ENCODE measurements around the gene NCOR1. TPM values are rescaled to one million over a fixed set of nuclear protein-coding genes. Genes with fewer than 3 reads are reported as not detected.

NCOR1 gene
- total RNA-seq, 1 experiment from 2014 or later, result 127 TPM

GRCh38 chr17:16215965-16216316 is 607 bp upstream of the NCOR1 start:
- peaks cover 98% of the 10 kb centered on the region for H3K79me2 ChIP-seq (ENCODE audit: low read length)
- H3K9ac ChIP-seq (ENCODE audit: low read length), result peak overlapping the region; percentile 97
- peak overlapping the region; percentile 86 for H3K27ac ChIP-seq (ENCODE audit: low read length)
- H3F3A ChIP-seq (ENCODE audit: low read length, unreplicated experiment), result peaks cover 4% of the 10 kb centered on the region
- no peak for ATAC-seq
- TF ChIP-seq CTCF (conservative IDR thresholded peaks at IDR 0.05; ENCODE audit: low read depth, low read length) (no peak), EZH2phosphoT487 (IDR thresholded peaks at IDR 0.05; ENCODE audit: borderline replicate concordance, low read length) (no peak), EZH2 (IDR thresholded peaks at IDR 0.05; ENCODE audit: low read length, unreplicated experiment) (no peak)
- ChIA-PET CTCF (no interaction called here), POLR2A (ENCODE audit: unreplicated experiment) (interaction anchor here (0.5 to 0.6 kb wide), 2 partner anchors 65 to 447 kb away, joined by 3 to 5 read pairs; no protein-coding TSS in a partner anchor)
- H3K27me3 ChIP-seq (ENCODE audit: low read length), result no peaks in the 10 kb centered on the region
- H3K4me1 ChIP-seq (ENCODE audit: insufficient read depth, low read length), result peaks cover 32% of the 10 kb centered on the region
- peak; percentile 31 for DNase-seq
- peaks cover 27% of the 10 kb centered on the region for H4K20me1 ChIP-seq (ENCODE audit: low read length)
- H2AFZ ChIP-seq (ENCODE audit: low read length), result peak overlapping the region; percentile 87
- H3K4me3 ChIP-seq (ENCODE audit: low read length), result peak overlapping the region; percentile 94
- H3K4me2 ChIP-seq (ENCODE audit: low read length), result peak overlapping the region; percentile 89
- no peaks in the 10 kb centered on the region for H3K36me3 ChIP-seq (ENCODE audit: low read depth, low read length)
- BruUV-seq (replicated peaks), result TSS peak; percentile 1
- no peaks in the 10 kb centered on the region for H3K9me2 ChIP-seq (replicated peaks; ENCODE audit: low read length)
- intact Hi-C loops (cut with micrococcal nuclease), result loop anchor here (5.0 to 10.0 kb wide), 3 partner anchors 44 to 111 kb away; no protein-coding TSS in a partner anchor
- H3K9me3 ChIP-seq (ENCODE audit: low read length), result no peaks in the 10 kb centered on the region

- intact Hi-C loops (cut with micrococcal nuclease), result loop anchor here (5.0 to 10.0 kb wide), 3 partner anchors 43 to 110 kb away; no protein-coding TSS in a partner anchor
- H2AFZ ChIP-seq (ENCODE audit: low read length), result peak overlapping the region; percentile 87
- H3K36me3 ChIP-seq (ENCODE audit: low read depth, low read length), result no peaks in the 10 kb centered on the region
- H3K27ac ChIP-seq (ENCODE audit: low read length), result peak overlapping the region; percentile 86
- ChIA-PET POLR2A (ENCODE audit: unreplicated experiment) (interaction anchor here (0.6 kb wide), 1 partner anchor 16 kb away, joined by 7 read pairs; no protein-coding TSS in a partner anchor), CTCF (interaction anchor here (0.6 kb wide), 1 partner anchor 16 kb away, joined by 5 read pairs; no protein-coding TSS in a partner anchor)
- ATAC-seq (peak; percentile 48), DNase-seq (no peak)
- peak overlapping the region; percentile 94 for H3K4me3 ChIP-seq (ENCODE audit: low read length)
- H3K9ac ChIP-seq (ENCODE audit: low read length), result peak overlapping the region; percentile 97
- no peaks in the 10 kb centered on the region for H3K9me3 ChIP-seq (ENCODE audit: low read length)
- H3K4me1 ChIP-seq (ENCODE audit: insufficient read depth, low read length), result peaks cover 32% of the 10 kb centered on the region
- BruUV-seq (replicated peaks), result no TSS peak
- peak overlapping the region; percentile 89 for H3K4me2 ChIP-seq (ENCODE audit: low read length)
- H3F3A ChIP-seq (ENCODE audit: low read length, unreplicated experiment), result peaks cover 4% of the 10 kb centered on the region
- no peaks in the 10 kb centered on the region for H3K9me2 ChIP-seq (replicated peaks; ENCODE audit: low read length)
- peaks cover 27% of the 10 kb centered on the region for H4K20me1 ChIP-seq (ENCODE audit: low read length)
- no peak for TF ChIP-seq EZH2 (IDR thresholded peaks at IDR 0.05; ENCODE audit: low read length, unreplicated experiment)
- H3K79me2 ChIP-seq (ENCODE audit: low read length), result peaks cover 100% of the 10 kb centered on the region
- H3K27me3 ChIP-seq (ENCODE audit: low read length), result no peaks in the 10 kb centered on the region
These were observed 397 bp downstream of the NCOR1 start for GRCh38 chr17:16215002-16215272.

- Histone ChIP-seq H3K79me2 (ENCODE audit: low read length) (peaks cover 100% of the 10 kb centered on the region), H3K36me3 (ENCODE audit: low read depth, low read length) (no peaks in the 10 kb centered on the region), H3F3A (ENCODE audit: low read length, unreplicated experiment) (peaks cover 4% of the 10 kb centered on the region), H3K4me1 (ENCODE audit: insufficient read depth, low read length) (peaks cover 32% of the 10 kb centered on the region), H3K4me3 (ENCODE audit: low read length) (peak overlapping the region; percentile 94), H3K9me3 (ENCODE audit: low read length) (no peaks in the 10 kb centered on the region), H3K27ac (ENCODE audit: low read length) (peak overlapping the region; percentile 86), H3K27me3 (ENCODE audit: low read length) (no peaks in the 10 kb centered on the region), H3K9ac (ENCODE audit: low read length) (peak overlapping the region; percentile 97), H4K20me1 (ENCODE audit: low read length) (peaks cover 27% of the 10 kb centered on the region), H2AFZ (ENCODE audit: low read length) (peak overlapping the region; percentile 87), H3K9me2 (replicated peaks; ENCODE audit: low read length) (no peaks in the 10 kb centered on the region), H3K4me2 (ENCODE audit: low read length) (peak overlapping the region; percentile 89)
- no TSS peak for BruUV-seq (replicated peaks)
- no peak for TF ChIP-seq EZH2 (IDR thresholded peaks at IDR 0.05; ENCODE audit: low read length, unreplicated experiment)
- CTCF ChIA-PET, result interaction anchor here (0.6 kb wide), 1 partner anchor 17 kb away, joined by 5 read pairs; no protein-coding TSS in a partner anchor
- intact Hi-C loops (cut with micrococcal nuclease), result loop anchor here (5.0 to 10.0 kb wide), 3 partner anchors 42 to 110 kb away; no protein-coding TSS in a partner anchor
- POLR2A ChIA-PET (ENCODE audit: unreplicated experiment), result no interaction called here
- DNase-seq (peak; percentile 39), ATAC-seq (no peak)
These were observed 938 bp downstream of the NCOR1 start for GRCh38 chr17:16214190-16215001.

All from PC-3 (cell line).